Muscle layer of colon (tissue), 2 donors: Measurements from ENCODE around the gene BCL3.

Source experiments
- H3K27ac ChIP-seq: one replicate; pipeline ENCODE4 v1.7.0; 2013; ENCODE audit warnings: low read depth, mild to moderate bottlenecking, low read length, moderate library complexity
- H3K27me3 ChIP-seq, 2 donors: one replicate each; pipeline ENCODE4 v1.7.0; 2013; ENCODE audit warnings: low read length in 2 of 2, mild to moderate bottlenecking in 2 of 2; ENCODE audit not compliant: insufficient read depth in 2 of 2, control insufficient read depth in 1 of 2
- H3K36me3 ChIP-seq: one replicate; pipeline ENCODE4 v1.7.0; 2013; ENCODE audit warnings: mild to moderate bottlenecking, low read length; ENCODE audit not compliant: insufficient read depth
- H3K4me1 ChIP-seq: one replicate; pipeline ENCODE4 v1.7.0; 2013; ENCODE audit warnings: mild to moderate bottlenecking, low read length; ENCODE audit not compliant: insufficient read depth
- H3K4me3 ChIP-seq, 2 donors: one replicate each; pipeline ENCODE4 v1.7.0; 2013; ENCODE audit warnings: low read length in 2 of 2, low read depth in 1 of 2, mild to moderate bottlenecking in 1 of 2, moderate library complexity in 1 of 2
- H3K9ac ChIP-seq: one replicate; pipeline ENCODE4 v1.7.0; 2013; ENCODE audit warnings: low read length
- H3K9me3 ChIP-seq: one replicate; pipeline ENCODE4 v1.7.0; 2013; ENCODE audit warnings: mild to moderate bottlenecking, low read length
- donor health status: abdominal sarcoma.
- donor health status: Adenocarcinoma of cecum.

The BCL3 gene

DNA sequence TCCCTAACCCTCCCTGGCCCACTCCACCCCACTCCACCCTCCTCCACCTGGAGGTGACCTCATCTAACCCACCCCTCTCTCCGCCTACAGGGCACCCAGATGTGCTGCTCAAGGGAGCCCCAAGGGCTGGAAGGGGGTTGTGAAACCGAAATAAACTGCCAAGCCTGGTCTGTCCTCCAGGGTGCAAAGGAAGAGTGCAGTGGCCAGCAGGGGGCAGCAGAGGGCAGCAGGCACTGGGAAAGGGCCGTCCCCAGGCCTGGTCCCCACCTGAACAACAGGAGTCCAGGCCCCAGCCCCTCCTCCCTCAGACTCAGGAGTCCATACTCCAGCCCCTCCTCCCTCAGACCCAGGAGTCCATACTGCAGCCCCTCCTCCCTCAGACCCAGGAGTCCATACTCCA, 52.0 kb downstream of the BCL3 start:
- Histone ChIP-seq H3K4me3 (no peak overlapping the region), H3K27me3 (no peaks in the 10 kb centered on the region), H3K27ac (no peak overlapping the region), H3K9ac (no peak overlapping the region), H3K9me3 (no peaks in the 10 kb centered on the region), H3K4me1 (no peaks in the 10 kb centered on the region), H3K36me3 (no peaks in the 10 kb centered on the region)

DNA sequence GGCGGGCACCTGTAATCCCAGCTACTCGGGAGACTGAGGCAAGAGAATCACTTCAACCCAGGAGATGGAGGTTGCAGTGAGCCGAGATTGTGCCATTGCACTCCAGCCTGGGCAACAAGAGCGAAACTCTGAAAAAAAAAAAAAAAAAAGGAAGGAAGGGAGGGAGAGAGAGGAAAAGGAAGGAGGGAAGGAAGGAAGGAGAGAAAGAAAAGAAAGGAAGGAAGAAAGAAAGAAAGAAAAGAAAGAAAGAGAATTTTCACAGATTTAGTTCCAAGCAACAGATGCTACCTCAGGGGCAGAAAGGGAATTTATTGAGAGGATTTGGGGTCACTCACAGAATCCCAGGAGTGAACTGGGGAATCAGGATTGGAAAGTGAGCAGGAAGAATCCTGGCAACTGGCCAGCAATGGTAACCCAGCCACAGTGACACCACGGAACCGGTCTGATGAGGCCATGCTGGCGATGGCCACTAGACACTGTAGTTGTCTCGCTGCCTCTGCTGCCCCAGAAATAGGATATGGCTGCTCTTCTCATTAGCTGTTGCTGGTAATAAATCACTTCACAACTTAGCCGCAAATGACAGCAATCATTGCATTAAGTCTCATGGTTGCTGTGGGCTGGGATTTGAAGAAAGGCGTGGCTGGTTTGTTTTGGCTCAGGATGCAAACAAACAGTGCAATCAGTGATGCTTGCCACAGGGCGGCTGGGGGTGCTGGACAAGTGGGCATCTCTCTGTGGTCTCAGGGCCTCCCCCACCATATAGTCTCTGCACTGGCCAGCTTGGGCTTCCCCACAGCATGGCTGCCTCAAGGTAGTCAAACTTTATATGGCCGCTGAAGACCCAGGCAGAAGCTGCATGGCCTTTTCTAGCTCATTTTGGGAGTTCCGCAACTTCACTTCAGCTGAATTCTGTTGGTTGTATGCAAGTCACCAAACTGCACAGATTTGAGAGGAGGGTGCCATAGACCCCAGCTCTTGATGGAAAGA, 55.2 kb downstream of the BCL3 start:
- Histone ChIP-seq H3K27me3 (no peaks in the 10 kb centered on the region), H3K9ac (no peak overlapping the region), H3K4me3 (no peak overlapping the region), H3K36me3 (no peaks in the 10 kb centered on the region), H3K27ac (no peak overlapping the region), H3K4me1 (peaks cover 7% of the 10 kb centered on the region), H3K9me3 (no peaks in the 10 kb centered on the region)

DNA sequence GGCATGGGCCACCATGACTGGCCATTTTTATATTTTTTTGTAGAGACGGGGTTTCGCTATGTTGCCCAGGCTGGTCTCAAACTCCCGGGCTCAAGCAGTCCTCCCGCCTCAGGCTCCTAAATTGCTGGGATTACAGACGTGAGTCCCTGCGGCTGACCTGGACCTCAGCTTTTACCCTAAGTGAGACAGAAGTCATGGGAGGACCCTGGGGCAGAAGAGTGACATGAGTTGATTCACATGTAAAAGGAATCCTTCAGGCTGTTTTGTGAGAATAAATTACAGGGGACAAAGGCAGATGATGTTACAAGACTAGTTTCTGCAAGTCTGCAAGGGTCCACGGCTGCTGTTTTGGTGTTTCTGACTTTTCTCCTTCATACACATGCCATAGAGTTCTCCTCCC, 57.8 kb downstream of the BCL3 start:
- no peak overlapping the region for H3K9ac ChIP-seq
- peaks cover 12% of the 10 kb centered on the region for H3K4me1 ChIP-seq
- no peaks in the 10 kb centered on the region for H3K27me3 ChIP-seq
- H3K36me3 ChIP-seq, result no peaks in the 10 kb centered on the region
- no peak overlapping the region for H3K27ac ChIP-seq
- H3K4me3 ChIP-seq, result no peak overlapping the region
- H3K9me3 ChIP-seq, result no peaks in the 10 kb centered on the region

DNA sequence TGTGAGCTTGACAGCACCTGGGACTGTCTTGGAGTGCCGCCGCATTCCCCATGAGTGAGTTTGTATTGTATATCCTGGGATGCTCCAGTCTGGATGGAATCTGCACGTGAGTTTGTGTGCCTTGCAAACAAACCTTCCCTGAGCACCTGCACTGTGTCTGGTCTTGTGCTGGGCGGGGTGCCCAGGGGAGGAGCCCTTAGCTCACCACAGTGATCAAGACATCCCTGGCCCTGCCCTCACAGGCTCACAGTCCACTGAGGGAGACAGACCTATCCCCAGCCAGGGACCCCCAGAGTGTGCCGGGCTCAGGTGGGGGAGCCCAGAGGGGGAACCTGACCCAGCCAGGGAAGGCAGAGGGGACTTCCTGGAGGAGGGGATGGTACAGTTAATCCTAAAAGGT, 58.7 kb downstream of the BCL3 start:
- no peak overlapping the region for H3K9ac ChIP-seq
- no peaks in the 10 kb centered on the region for H3K9me3 ChIP-seq
- no peaks in the 10 kb centered on the region for H3K27me3 ChIP-seq
- no peak overlapping the region for H3K27ac ChIP-seq
- peaks cover 12% of the 10 kb centered on the region for H3K4me1 ChIP-seq
- H3K4me3 ChIP-seq, result no peak overlapping the region
- no peaks in the 10 kb centered on the region for H3K36me3 ChIP-seq

DNA sequence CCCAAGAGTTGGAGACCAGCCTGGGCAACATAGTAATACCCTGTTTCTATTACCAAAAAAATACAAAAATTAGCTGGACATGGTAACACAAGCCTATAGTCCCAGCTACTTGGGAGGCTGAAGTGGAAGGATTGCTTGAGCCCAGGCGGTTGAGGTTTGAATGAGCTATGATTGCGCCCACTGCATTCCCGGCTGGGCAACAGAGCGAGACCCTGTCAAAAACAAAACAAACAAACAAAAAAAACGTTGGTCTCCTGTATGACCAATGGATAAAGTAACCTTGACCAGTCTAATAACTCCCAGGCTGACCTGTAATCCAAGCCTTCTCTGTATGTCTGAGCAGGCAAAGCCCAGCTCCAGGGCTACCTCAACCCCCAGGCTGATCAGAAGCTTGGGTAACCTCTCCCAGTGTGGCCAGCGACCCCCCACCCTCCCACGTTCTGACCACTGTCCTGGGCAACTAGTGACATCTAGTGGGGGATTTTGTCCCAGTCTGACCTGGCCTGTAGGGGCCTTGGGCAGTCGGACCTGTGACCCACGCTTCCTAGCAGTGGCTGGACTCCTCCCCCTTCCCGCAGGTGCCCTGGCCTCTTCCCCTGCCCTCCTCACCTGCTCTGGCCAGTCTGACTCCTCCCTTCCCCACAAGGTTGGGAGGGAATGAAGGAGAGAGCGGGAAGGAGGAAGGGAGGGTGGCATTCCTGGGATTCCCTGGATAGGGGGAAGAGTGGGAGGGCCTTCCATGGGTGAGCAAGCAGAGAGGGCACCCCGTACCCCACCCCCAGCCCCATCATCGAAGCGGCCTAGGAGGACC, 59.3 kb downstream of the BCL3 start:
- Histone ChIP-seq H3K36me3 (no peaks in the 10 kb centered on the region), H3K27me3 (no peaks in the 10 kb centered on the region), H3K4me3 (no peak overlapping the region), H3K4me1 (peaks cover 12% of the 10 kb centered on the region), H3K27ac (peak overlapping the region; percentile 2), H3K9me3 (no peaks in the 10 kb centered on the region), H3K9ac (no peak overlapping the region)

DNA sequence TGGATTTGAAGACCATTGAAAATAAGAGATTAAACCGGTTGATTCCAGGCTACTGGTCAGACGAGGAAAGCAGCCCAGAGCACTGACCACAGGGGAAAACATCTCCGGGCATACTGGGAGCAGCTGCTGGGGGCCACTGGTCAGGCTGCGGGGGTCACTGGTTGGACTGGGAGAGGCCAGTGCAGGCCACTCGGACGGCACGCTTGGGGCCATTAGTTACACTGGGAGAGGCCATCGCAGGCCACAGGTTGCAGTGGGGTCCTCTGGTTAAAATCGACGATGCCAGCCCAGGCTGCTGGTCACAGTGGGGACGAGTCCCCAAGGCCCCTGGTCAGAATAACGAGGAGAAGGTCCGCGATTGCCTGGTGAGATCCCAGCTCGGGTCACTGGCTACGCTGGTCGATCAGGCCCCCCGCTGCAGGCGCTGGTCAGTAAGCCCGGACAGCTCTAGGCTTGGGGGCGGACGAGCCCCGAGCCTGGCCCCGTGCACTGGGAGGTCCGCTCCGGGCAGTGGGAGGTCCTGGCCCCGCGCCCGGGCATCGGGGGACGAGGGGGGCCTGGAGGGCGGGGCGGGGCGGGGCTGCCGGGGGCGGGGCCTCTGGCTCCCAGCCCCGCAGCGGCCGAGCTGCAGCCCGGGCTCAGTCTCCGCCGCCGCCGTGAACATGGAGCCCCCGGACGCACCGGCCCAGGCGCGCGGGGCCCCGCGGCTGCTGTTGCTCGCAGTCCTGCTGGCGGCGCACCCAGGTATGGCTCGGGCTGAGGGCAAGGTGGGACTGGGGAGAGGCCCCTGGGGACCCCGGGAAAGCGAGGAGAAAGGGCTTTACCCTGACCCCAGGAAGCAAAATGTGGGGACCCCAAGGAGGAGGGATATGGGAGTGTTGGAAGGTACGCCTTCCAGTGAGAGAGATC, 60.2 kb downstream of the BCL3 start, which contains the start of gene BCAM:
Gene BCAM, plus strand, starts transcription at position 641 of the 909 bp plus-strand sequence. Its CDS starts 22 bp downstream, at position 663.
- Histone ChIP-seq H3K4me3 (peak within 1 kb of the TSS; percentile 59 to 74), H3K27ac (peak within 1 kb of the TSS; percentile 35)

More for the DNA sequence above, 60.2 kb downstream of the BCL3 start, which contains the start of gene BCAM:
- H3K27me3 ChIP-seq, result no peaks in the 10 kb centered on the region
- H3K9ac ChIP-seq, result no peak within 1 kb of the TSS
- no peaks in the 10 kb centered on the region for H3K9me3 ChIP-seq
- H3K36me3 ChIP-seq, result peaks cover 4% of the 10 kb centered on the region
- H3K4me1 ChIP-seq, result peaks cover 12% of the 10 kb centered on the region
